Suppressor macrophage treated with lipopolysaccharide for 4 hours (primary cell): ENCODE measurements around the gene EPM2AIP1.
"Not testable (repeated sequence)": the region's sequence is repeated elsewhere in the genome, so short reads cannot be mapped to it uniquely, and the experiment has no call there.

ENCODE experiments used
- DNase-seq: peaks from one replicate; pipeline ENCODE4 v3.0.0-alpha.2; 2020

Gene EPM2AIP1

GRCh38 chr3:36992806-36993325 is at the start of gene EPM2AIP1:
Gene EPM2AIP1, minus strand, starts transcription at chr3:36993131. Its CDS starts 54 bp downstream, at chr3:36993077.
- no peak for DNase-seq

GRCh38 chr3:37042712-37043111 is 49.8 kb upstream of the EPM2AIP1 start:
- DNase-seq, result not testable (repeated sequence)

- no peak for DNase-seq
These were observed 48.7 kb upstream of the EPM2AIP1 start for GRCh38 chr3:37041546-37042195.

GRCh38 chr3:37040231-37040630 is 47.3 kb upstream of the EPM2AIP1 start:
- no peak for DNase-seq

- no peak for DNase-seq
These were observed 46.4 kb upstream of the EPM2AIP1 start for GRCh38 chr3:37039161-37039846.

GRCh38 chr3:37037352-37037751 is 44.4 kb upstream of the EPM2AIP1 start:
- DNase-seq, result no peak

- no peak for DNase-seq
These were observed 40.0 kb upstream of the EPM2AIP1 start for GRCh38 chr3:37032961-37033360.

- DNase-seq, result no peak
These were observed 38.3 kb upstream of the EPM2AIP1 start for GRCh38 chr3:37031096-37031682.

- DNase-seq, result no peak
These were observed 37.7 kb upstream of the EPM2AIP1 start for GRCh38 chr3:37030588-37030987.

GRCh38 chr3:37029516-37030163 is 36.7 kb upstream of the EPM2AIP1 start:
- no peak for DNase-seq

GRCh38 chr3:37029111-37029510 is 36.2 kb upstream of the EPM2AIP1 start:
- no peak for DNase-seq

GRCh38 chr3:37028329-37028728 is 35.4 kb upstream of the EPM2AIP1 start:
- DNase-seq, result no peak

- no peak for DNase-seq
These were observed 33.9 kb upstream of the EPM2AIP1 start for GRCh38 chr3:37026851-37027250.

GRCh38 chr3:37025561-37026335 is 32.8 kb upstream of the EPM2AIP1 start:
- DNase-seq, result no peak

- DNase-seq, result peak; percentile 81
These were observed 32.0 kb upstream of the EPM2AIP1 start for GRCh38 chr3:37024820-37025405.

- DNase-seq, result no peak
These were observed 31.2 kb upstream of the EPM2AIP1 start for GRCh38 chr3:37024092-37024491.

GRCh38 chr3:37017683-37018082 is 24.8 kb upstream of the EPM2AIP1 start:
- DNase-seq, result no peak

GRCh38 chr3:37016903-37017302 is 24.0 kb upstream of the EPM2AIP1 start:
- no peak for DNase-seq

- no peak for DNase-seq
These were observed 22.7 kb upstream of the EPM2AIP1 start for GRCh38 chr3:37015642-37016041.

GRCh38 chr3:37014620-37015019 is 21.7 kb upstream of the EPM2AIP1 start:
- DNase-seq, result no peak

- peak; percentile 100 for DNase-seq
These were observed 674 bp upstream of the EPM2AIP1 start, which contains the start of gene MLH1 for GRCh38 chr3:36993326-36994283. Gene MLH1, plus strand, starts transcription at chr3:36993518. Its CDS starts 30 bp downstream, at chr3:36993548.
